NCI-H2196 (cell line): ENCODE data around the gene CRCP.
"Not testable (repeated sequence)": the region's sequence is repeated elsewhere in the genome, so short reads cannot be mapped to it uniquely, and the experiment has no call there.

Experiments used
- DNase-seq: peaks from one replicate; lab custom pipeline; 2025; ENCODE audit not compliant: unreplicated experiment; lab: John Stamatoyannopoulos, UW

Gene CRCP

DNA sequence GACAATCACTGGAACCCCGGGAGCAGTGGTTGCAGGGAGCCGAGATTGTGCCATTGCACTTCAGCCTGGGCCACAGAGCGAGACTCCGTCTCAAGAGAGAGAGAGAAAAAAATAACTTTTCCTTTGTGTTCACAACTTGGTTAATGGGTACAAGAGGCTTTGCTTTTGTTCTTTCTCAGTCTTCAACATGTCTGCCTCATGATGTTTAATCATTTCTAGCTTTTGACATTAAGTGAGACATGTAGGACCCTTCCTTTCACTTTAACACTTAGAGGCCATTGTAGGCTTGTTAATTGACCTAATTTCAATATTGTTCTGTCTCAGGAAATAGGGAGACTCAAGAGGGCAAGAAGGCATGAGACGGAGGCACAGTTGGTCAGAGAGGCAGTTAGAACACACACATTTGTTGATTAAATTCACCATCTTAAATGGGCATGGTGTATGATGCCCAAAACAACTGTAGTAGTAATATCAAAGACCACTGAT, 9.3 kb upstream of the CRCP start:
- no peak for DNase-seq

DNA sequence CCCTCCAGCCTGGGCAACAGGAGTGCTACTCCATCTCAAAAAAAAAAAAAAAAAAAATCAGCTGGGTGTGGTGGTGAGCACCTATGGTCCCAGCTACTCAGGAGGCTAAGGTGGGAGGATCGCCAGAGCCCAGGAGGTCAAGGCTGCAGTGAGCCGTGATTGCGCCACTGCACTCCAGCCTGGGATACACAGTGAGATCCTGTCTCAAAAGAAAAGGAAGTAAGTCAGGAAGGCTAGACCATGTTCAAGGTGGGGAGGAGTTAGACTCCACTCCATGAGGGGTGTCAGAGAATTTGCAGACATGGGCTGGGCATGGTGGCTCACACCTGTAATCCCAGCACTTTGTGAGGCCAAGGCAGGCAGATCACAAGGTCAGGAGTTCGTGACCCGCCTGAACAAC, 6.2 kb upstream of the CRCP start:
- DNase-seq = not testable (repeated sequence)

DNA sequence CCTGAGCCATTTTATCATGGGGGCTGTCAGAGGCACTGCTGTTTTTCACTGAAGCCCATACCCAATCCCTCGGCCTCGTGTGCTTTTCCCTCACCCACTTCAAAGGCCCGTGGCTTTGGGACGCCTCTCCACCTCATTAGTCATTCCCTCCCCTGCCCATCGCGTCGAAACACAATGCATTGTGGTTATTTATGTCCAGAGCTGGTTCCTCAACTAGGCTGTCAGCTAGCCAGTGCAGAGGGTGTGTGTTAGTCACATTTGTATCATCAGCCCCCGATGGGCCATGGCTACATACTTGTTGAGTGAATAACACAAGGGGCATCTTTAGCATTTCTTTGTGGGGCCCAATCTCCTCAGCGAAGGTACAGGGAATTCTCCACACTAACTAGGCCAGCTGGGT, 3.8 kb upstream of the CRCP start:
- DNase-seq = no peak

DNA sequence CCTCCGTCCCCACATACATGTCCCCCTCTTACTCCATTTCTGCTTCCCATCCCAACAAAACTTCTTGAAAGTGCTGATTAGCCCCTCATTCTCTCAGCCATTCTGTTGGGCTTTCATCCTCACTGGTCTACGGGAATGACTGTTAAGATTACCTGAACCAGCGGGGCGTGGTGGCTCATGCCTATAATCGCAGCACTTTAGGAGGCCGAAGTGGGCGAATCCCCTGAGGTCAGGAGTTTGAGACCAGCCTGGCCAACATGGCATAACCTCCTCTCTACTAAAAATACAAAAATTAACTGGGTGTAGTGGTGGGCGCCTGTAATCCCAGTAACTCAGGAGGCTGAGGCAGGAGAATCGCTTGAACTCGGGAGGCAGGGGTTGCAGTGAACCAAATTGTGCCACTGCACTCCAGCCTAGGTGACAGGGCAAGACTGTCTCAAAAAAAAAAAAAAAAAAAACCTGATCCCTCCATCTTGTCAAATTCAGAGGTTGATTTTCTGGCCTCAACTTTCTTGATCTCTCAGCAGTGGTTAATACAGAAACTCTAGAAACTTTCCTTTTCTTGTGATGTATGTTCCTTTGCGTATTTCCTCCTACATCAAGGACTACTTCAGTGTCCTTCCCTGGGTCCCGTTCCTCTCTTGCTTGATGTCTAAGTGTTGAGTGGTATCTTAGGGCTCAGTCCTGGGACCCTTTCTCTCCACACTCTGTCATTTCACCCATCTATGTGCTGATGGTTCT, 2.2 kb downstream of the CRCP start:
- not testable (repeated sequence) for DNase-seq

- DNase-seq = no peak
Measured at GRCh38 chr7:66118603-66119002, 4.0 kb downstream of the CRCP start.

- DNase-seq = no peak
Measured at GRCh38 chr7:66119245-66119850, 4.7 kb downstream of the CRCP start.

DNA sequence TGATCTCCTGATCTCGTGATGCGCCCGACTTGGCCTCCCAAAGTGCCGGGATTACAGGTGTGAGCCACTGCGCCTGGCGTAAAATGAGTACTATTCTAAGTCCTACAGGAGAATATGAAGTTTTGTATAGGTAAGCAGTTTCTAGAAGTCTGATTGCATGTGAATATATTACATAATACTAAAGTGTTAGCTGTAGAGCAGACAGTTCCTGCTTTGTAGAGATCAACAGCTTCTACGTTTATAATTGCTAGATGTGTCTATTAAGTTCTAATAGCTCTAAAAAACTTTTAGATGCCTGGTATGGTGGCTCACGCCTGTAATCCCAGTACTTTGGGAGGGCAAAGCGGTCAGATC, 8.5 kb downstream of the CRCP start:
- DNase-seq = no peak

- not testable (repeated sequence) for DNase-seq
Measured at GRCh38 chr7:66124569-66124861, 9.9 kb downstream of the CRCP start.

- no peak for DNase-seq
Measured at GRCh38 chr7:66125052-66125694, 10.5 kb downstream of the CRCP start.

- not testable (repeated sequence) for DNase-seq
Measured at GRCh38 chr7:66125781-66126352, 11.2 kb downstream of the CRCP start.

GRCh38 chr7:66127172-66127571, 12.5 kb downstream of the CRCP start:
- DNase-seq = not testable (repeated sequence)

- no peak for DNase-seq
Measured at GRCh38 chr7:66138994-66139752, 24.5 kb downstream of the CRCP start.

DNA sequence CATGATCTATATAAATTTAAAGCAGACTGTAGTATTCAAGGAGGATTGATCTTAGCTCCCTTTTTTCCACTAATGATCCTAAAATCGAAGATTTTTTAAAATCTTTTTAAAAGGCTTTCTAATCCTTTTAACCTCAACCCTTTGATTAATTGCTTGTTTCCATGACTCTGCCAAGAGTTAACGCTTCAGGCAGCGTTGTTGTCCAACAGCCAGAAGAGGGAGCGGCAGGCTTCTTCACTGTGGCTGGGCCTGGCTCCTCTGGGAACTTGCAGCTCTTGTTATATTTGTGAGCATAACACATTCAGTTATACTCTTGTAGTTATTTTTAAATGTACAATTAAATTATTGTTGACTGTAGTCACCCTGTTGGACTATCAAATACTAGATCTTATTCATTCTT, 26.3 kb downstream of the CRCP start:
- DNase-seq = peak; percentile 65

DNA sequence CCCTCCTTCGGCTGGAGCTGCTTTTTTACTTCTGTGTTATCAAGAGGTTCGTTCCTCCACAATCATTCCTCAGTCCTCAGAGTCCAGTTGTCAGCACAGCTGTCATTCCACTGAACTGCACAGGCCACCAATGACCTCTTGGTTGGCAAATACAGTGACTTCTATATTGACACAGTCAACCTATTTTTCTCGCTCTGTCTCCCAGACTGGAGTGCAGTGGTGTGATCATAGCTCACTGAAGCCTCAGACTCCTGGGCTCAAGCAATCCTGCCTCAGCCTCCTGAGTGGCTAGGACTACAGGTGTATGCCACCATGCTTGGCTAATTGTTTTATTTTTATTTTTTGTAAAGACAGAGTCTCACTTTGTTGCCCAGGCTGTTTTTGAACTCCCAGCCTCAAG, 27.7 kb downstream of the CRCP start:
- no peak for DNase-seq

- no peak for DNase-seq
Measured at GRCh38 chr7:66142996-66143395, 28.3 kb downstream of the CRCP start.

GRCh38 chr7:66143876-66144332, 29.3 kb downstream of the CRCP start:
- no peak for DNase-seq

DNA sequence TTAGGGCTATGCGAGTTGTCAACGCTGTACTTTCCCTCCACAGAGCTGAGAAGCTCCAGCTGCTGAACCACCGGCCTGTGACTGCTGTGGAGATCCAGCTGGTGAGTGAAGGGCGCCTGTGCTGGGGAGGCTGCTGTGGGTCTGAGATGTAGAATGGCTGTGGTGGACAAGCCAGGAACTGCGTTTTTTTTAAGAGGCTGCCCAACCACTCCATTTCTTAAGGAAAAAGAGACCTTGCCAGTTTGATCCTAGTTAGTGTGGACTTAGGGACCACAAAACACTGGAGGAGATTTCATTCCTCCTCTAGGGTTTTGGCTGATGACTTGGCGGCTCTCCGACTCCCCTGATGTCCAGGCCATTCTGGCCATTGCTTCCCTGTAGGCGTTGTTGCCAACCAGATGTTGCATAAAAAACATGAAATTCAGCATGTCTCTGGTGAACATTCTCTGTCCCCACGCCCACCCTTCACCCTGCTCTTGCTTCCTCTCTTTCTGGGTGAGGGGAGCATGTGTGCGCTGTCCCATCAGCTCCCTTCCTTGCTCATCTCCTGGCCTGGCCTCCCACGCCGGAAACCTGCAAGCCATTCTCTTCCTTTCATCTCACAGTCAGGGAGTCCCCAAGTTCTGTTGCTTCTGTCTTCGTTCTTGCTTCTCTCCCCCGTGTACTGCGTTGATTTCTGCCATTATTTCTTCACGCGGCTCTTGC, 30.9 kb downstream of the CRCP start:
- no peak for DNase-seq

DNA sequence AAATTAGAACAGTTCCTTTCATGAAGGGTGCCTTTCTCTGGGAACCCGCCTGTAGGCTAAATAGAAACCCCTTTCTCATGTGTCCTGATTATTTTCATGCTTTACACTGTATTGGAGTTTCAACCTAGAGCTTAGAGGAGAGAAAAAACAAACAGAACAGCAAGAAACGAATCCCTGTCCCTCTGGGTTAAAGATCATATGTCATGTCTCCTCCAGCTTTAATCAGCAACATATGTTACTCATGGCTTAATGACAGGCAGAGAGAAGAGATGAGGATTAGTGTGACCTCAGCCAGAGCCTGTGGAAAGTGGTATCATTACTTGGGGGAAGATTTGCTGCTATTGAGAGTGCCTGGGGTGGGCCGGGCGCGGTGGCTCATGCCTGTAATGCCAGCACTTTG, 32.1 kb downstream of the CRCP start:
- no peak for DNase-seq

GRCh38 chr7:66147657-66148056, 33.0 kb downstream of the CRCP start:
- not testable (repeated sequence) for DNase-seq

DNA sequence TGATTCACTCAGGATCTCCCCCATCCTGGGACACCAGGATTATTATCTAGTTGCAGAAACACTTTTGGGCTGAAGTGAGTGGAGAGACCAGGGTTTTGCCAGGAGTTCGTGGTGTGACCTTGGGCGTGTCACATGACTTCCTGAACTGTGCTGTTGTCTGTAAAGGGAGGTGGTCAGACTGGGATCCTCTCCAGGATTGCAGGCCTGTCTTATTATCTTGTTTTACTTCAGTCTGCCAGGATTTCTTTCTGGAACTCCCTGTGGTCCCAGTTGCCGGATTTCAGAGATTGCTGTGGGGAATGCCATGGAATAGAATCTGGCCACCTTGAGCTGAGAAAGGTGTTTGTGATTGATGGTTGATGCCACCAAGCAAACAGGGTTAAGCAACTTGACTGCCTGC, 35.8 kb downstream of the CRCP start:
- no peak for DNase-seq
